Amygdala (tissue), 56 donors: ENCODE data around the gene NPNT.

Experiments
- DNase-seq, 56 donors: peaks; one replicate each; lab custom pipeline; 2025; lab: John Stamatoyannopoulos, UW

NPNT gene

DNA sequence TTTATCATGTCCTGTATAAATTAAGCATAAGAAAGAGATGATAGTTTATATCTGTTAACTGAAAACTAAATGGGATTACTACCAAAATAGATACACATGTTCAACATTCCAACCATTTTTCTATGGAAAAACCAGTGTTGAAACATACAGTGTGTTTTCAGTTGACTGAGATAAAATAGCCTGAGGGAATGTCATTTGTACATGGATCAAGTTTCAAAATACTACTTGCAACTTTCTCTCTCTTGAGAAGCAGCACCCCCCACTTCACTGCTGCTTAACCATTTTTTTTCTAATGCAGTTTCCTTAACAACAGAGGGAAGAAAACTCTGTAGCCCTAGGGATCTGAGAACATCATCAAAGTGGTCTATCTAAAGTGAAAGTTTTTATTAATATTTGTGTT, 70.8 kb downstream of the NPNT start:
- no peak for DNase-seq

DNA sequence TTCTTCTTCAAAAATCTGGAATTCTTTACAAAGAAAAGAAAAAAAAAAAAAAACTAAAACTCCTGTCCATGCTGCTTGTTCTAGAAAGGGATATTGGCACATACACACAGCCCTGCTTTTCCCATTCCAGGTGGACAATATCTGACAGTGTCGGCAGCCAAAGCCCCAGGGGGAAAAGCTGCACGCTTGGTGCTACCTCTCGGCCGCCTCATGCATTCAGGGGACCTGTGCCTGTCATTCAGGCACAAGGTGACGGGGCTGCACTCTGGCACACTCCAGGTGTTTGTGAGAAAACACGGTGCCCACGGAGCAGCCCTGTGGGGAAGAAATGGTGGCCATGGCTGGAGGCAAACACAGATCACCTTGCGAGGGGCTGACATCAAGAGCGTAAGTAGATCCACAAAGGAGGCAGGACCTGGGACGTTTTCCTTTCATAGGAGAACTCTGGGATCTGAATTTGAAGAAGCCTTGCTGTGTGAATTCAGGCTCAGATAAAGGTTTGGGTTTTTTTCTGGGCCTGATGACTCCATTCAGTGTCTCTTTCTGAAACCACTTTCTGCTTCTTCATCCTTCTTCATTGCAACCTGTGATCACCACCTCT, 71.9 kb downstream of the NPNT start:
- DNase-seq = no peak

GRCh38 chr4:105969575-105969974, 74.3 kb downstream of the NPNT start:
- DNase-seq = no peak

DNA sequence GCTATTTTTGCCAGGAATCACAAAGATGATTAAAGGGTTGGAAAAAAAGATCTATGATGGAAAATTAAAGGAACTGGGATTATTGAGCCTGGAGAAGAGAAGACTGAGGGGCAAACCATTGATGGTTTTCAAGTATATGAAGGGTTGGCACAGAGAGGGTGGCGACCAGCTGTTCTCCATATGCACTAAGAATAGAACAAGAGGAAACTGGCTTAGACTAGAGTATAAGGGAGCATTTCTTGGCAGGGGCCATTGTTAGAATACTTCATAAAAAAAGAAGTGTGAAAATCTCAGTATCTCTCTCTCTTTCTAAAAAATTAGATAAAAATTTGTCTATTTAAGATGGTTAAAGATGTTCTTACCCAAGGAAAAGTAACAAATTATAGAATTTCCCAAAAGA, 75.1 kb downstream of the NPNT start:
- no peak for DNase-seq

DNA sequence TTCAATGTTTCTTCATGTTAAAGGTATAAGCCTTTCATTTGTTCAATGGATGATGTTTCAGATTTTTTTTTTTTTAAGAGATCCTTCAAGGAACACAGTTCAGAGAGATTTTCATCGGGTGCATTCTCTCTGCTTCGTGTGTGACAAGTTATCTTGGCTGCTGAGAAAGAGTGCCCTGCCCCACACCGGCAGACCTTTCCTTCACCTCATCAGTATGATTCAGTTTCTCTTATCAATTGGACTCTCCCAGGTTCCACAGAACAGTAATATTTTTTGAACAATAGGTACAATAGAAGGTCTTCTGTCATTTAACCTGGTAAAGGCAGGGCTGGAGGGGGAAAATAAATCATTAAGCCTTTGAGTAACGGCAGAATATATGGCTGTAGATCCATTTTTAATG, 75.8 kb downstream of the NPNT start:
- DNase-seq = no peak

GRCh38 chr4:105972946-105973621, 77.8 kb downstream of the NPNT start:
- no peak for DNase-seq

DNA sequence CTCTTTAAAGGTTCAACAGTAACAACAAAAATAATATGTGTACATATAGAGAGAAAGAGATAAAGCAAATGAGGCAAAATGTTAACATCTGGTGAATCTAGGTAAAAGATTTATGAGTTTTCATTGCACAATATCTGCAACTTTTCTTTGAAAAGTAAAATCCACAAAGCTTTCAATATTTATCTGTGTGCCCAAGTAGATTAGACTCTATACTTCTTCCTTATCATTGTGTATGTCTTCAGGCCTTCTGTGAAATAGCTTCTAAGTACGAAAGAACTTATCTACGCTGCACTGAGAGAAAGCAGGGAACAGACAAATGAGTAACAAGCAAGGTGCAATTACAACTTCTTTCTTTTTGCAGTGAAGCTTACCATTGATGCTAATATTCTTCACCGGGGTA, 81.6 kb downstream of the NPNT start:
- DNase-seq = no peak

- no peak for DNase-seq
Observed at GRCh38 chr4:105978684-105979296, 83.5 kb downstream of the NPNT start.

DNA sequence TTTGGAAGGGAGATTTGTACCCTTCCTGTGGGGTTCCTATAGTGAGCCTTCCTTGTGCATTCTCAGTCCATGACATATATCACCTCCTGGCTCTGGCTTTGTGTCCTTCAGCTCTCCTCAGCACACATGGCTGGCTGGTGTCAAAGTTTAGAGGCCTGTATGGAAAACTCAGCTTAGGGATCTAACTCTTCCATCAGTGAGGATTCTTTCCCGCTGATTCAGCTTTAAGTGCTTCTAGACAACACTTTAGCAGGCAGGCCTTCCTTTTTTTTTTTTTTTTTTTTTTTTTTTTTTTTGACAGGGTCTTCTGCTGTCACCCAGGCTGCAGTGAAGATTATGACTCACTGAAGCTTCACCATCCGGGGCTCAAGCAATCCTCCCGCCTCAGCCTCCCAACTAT, 84.2 kb downstream of the NPNT start:
- no peak for DNase-seq

DNA sequence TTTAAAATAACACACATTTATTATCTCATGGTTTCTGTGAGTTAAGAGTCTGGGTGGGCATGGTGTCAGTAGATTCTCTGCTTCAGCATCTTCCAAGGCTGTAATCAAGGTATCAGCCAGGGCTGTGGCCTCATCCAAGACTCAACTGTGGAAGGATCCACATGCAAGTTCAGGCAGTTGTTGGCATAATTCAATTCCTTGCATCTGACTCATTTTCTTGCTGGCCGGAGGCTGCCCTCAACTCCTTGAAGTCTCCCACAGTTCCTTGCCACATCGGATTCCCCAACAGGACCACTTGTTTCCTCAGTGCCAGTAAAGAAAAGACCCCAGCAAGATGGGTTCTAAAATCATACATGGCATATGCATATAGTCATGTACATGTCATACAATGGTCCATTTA, 93.4 kb downstream of the NPNT start:
- DNase-seq = no peak

GRCh38 chr4:105989485-105990242, 94.4 kb downstream of the NPNT start:
- no peak for DNase-seq

DNA sequence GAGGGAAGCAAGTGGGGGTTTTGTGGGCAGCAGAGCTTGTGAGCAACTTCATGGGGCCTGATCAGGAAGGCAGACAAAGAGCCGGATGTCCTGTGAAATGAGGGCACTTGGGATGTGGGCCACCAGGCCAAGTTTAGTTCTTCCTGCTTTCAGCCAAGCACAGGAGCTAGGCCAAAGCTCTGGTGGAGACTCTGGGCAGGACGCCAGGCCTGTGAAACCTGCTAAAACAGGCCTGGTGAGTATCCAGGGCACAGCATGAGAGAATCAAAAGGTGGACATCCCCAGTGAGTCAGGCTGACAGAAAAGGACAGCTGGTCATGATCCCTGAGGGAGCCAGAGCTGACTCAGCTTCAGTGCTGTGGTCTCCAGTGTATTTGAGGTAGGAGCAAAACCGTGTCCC, 95.7 kb downstream of the NPNT start:
- peak in 44 of 56 donors; percentile 0 to 70 (median 30) for DNase-seq

DNA sequence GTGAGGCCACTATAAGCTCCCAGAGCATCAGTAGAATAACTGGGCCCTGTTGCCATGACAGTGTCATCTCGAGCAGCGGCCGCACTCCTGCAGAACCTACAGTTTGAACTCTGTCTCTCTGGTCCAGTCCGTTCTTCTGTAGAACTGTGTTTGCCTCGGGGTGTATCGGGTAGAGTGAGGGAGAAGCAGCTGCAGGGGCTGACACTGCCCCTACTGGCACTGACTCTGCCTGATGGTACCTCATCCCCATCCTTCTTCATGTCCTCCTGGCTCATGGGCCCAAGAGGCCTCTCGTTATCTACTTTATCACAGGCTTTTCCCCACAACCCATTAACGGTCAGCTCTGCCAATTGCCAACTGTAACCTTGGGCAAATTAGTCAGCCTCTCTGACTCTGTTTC, 96.5 kb downstream of the NPNT start:
- DNase-seq = no peak

DNA sequence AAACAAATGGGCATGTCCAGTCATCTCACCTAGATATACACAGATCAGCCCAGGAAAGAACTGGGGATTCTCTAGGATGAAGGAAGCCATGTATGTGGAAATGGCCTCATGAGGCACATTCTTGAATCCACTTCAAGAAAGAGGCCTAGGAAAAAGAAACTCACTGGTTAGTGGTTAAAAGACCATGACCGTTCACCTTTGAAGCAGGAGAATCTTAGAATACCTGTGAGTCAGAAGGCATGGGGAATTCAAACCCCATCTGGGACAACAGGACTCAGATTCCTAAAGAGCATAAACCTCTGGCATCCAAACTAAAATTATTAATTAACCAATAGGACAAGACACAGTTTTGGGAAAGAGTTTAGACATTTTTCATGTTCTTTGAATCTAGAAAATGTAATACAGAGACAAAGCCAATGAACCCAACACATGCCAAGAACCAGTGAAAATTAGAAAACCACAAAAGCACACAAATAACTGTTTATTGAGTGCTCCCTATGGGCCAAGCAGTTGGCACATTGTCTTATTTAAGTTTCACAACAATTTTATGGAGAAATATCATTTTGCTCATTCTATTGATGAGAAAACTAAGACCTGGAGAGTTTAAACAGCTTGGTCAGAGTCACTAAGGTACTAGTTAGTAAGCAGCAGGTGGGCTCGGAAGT, 97.5 kb downstream of the NPNT start:
- DNase-seq = no peak

- no peak for DNase-seq
Observed at GRCh38 chr4:105994061-105994460, 98.8 kb downstream of the NPNT start.

GRCh38 chr4:105994841-105995501, 99.7 kb downstream of the NPNT start:
- DNase-seq = no peak

- DNase-seq = no peak
Observed at GRCh38 chr4:105996845-105997244, 101.6 kb downstream of the NPNT start.

GRCh38 chr4:105998171-105999063, 103.1 kb downstream of the NPNT start:
- DNase-seq = no peak

- no peak for DNase-seq
Observed at GRCh38 chr4:106002994-106003393, 107.7 kb downstream of the NPNT start.
